NCI-H1694 (cell line): ENCODE measurements around the gene TRIM52.

Experiments used
- DNase-seq: peaks from one replicate; lab custom pipeline; 2025; lab: John Stamatoyannopoulos, UW

Gene TRIM52

GRCh38 chr5:181258576-181258975, 2.4 kb downstream of the TRIM52 start:
- DNase-seq: no peak

DNA sequence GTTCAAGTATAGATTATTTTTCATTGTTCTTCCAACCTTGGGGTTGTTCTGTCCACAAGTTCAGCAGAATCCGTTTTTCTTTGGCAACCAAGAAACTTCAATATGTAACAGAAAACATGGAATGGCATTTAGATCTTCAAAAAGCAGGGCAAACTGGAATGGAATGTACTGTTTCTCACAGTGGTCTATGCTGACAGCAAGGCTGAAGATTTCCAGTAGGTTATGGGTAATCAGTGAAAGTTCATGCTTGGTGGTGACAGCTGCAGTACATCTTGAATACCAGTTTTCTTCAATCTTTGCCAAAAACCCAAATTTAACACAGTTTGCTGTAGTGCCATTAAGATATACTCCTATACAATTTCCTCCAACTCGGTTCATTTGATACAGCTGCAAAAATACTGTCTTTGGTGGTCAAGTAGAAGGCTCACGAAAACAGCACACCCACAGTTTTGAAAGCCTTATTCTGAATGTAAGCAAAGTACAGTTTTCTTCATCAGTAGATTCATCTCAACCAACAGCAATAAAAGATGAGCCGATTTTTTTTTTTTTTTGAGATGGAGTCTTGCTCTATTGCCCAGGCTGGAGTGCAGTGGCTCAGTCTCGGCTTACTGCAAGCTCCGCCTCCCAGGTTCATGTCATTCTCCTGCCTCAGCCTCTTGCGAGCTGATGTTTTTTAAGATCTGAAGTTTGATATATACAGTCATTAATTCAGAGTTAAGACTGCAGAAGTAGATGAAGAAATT, 4.9 kb downstream of the TRIM52 start:
- DNase-seq: no peak

- DNase-seq: no peak
Measured at GRCh38 chr5:181255276-181255675, 5.7 kb downstream of the TRIM52 start.

DNA sequence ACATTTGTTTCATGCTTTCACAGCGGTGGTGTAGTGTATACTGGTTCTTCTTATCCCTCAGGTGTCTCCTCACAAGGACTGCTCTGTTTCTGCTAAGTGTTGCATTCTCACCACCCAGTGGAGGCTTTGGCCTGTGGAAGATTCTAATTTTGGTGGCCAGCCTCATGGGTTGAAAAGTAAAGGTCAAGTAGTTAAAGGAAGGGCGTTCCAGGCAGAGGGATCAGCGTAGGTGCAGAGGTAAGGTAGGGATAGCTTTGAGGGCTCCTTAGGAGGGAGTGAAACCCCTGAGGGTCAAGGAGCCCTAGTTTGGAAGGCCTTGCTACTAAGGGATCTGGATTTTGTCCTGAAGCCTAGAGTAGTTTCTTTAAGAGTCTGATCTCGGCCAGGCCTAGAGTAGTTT, 12.7 kb downstream of the TRIM52 start:
- no peak for DNase-seq

DNA sequence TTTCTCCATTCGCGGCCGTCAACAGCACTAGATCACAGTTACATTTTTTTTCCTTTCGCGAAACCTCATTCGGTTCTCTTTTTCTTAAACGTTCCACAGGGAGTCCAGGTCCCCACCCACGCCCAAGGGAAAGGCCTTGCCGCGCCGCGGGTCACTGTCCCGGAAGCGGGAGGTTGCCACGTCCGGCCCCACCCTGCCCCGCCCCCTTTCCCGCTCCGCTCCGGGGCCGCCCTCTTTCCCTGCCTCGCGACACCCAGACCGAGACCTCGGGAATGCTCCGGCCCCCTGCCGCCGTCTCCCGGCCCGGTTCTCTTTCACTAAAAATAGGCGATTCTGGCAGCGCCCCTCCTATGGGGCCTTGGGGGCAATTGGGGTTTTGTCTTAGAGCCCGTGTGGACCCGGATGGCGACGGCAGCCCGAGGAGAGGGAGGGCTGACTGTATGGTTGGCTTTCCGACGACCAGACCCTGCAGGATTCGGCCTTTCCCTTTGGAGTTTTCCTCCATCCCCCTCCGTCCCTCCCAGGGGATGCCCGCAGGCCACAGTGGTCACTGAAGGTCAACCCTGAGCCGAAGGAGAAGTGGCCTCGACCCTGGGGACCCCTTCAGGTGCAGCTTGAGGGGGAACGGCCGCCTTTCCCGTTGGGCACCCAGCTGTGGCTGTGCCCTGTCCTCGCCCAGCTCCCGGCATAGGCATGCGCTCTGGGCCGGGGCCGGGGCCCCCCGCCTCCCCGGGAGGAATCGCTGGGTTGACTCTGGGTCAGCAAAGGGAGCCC, 14.5 kb downstream of the TRIM52 start:
- DNase-seq: no peak

- no peak for DNase-seq
Measured at GRCh38 chr5:181245427-181246275, 15.3 kb downstream of the TRIM52 start.

DNA sequence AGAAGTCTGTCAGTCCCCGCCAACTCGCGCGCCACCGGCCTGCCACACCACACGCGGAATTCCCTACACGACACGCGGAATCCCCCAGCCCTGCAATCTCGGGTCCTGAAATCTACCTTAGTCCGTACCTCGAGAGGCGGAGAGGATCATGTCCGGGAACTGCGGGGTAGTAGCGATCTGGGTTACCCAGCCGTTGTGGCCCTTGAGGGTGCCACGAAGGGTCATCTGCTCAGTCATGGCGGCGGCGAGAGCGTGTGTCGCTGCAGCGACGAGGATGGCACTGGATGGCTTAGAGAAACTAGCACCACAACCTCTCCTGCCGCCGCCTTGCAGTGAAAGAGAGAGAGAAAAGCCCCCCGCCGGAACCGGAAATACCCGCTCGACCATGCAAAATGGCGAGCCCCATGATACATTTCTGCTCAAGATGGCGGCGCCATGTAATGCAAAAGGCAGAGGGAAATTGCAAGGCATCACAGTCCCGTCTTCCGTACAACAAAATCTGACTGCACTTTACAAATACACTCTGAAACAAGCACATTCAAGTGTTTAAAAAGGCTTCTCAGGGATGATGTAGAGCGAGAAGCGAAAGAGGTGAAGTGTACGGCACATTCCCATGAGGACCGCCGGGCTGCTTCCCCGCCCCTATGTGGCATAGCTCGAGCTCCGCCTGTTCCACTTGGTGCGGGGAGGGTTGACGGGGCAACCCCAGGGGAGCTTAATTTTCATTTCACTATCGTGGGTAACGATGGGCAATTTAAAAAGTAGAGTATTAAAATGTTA, 17.2 kb downstream of the TRIM52 start, which contains the start of gene RACK1:
Gene RACK1, minus strand, starts transcription at position 343 of the 780 bp plus-strand sequence. Its CDS starts 106 bp downstream, at position 237.
- no peak for DNase-seq

- no peak for DNase-seq
Measured at GRCh38 chr5:181243018-181243563, 17.9 kb downstream of the TRIM52 start.

DNA sequence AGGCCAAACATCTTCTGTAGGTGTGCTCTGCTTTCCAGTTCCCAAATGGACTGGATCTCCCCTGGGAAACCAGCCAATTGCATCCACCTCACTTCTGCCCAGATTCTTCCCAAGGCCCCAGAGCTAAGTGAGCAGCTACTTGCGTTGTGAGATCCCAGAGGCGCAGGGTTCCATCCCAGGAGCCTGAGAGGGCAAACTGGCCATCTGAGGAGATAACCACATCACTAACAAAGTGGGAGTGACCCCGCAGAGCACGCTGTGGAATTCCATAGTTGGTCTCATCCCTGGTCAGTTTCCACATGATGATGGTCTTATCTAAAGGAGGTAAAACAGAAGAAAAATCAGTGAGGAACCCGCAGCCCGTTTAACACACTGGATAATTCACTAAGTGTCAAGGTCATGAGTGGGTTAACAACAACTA, 18.9 kb downstream of the TRIM52 start:
- DNase-seq: no peak

DNA sequence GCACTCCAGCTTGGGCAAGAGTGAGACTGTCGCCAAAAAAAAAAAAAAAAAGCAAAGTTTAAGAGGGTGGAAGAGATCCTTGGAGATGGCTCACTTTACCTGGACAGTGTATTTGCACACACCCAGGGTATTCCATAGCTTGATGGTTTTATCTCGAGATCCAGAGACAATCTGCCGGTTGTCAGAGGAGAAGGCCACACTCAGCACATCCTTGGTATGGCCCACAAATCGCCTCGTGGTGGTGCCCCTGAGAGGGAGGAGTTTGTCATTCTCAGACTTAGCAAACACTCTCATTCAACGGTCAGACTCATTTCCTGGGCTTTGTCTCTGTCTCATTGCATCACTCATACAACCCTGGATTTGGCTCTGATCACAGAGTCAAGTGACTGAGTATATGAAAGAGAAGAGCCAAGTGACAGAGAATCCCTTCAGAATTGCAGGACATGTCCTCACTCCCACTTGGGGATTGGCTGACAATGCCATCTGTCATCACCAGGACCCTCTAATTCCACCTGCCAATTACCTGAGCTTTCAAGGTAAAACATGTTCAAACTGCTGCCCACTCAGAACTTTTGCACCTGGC, 19.5 kb downstream of the TRIM52 start:
- DNase-seq: no peak

GRCh38 chr5:181239062-181239663, 21.8 kb downstream of the TRIM52 start:
- DNase-seq: no peak

DNA sequence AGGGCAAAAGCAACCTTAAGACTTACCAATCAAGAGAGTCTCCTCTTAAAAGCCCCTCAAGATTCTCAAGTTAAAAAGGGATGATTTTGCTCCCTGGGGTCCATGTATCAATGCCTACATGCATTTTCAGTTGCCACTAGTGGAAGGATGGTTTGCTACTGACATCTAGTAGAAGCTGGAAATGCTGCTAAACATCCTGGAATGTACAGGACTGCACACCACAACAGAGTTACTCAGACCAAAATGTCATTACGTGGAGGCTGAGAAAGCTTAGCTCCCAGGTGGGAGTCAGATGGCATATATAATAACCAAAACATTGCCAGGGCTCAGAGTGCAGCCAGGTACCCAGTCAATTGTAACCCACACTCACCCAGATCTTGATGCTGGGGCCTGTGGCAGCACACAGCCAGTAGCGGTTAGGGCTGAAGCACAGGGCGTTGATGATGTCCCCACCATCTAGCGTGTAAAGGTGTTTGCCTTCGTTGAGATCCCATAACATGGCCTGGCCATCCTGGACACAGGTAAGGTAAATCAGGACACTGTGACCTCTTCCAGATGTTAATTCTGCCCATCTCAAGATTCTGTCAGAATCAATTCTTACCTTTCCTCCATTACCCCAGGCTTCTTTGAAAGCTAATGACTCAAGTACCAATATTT, 23.1 kb downstream of the TRIM52 start:
- no peak for DNase-seq

DNA sequence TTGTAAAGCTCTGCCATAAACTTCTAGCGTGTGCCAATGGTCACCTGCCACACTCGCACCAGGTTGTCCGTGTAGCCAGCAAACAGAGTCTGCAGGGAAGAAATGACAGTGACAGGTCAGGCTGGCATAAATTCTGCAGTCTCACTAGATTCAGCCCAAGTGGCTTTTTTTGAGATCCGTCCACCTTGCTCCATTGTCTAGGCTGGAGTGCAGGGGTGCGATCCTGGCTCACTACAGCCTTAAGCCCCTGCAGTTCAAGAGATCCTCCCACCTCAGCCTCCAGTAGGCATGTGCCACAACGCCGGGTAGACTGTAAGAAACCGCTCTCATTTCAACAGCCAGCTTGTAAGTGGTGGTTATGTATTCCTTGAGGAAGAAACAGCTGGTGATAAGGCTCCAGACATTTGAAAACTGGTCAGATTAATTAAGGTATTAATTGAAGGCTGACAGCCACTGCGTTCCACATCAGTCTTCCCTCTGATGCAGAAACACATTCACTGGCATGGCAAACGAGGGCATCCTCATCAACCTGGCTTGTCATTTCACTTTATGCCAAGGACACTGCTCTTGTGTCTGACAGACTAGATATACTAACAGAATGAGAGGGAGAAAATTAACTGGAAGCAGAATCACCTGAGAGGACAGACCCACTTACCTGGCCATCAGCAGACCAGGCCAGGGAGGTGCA, 23.8 kb downstream of the TRIM52 start:
- DNase-seq: no peak

GRCh38 chr5:181236471-181236870, 24.5 kb downstream of the TRIM52 start:
- DNase-seq: no peak

GRCh38 chr5:181235689-181236366, 25.1 kb downstream of the TRIM52 start:
- no peak for DNase-seq

DNA sequence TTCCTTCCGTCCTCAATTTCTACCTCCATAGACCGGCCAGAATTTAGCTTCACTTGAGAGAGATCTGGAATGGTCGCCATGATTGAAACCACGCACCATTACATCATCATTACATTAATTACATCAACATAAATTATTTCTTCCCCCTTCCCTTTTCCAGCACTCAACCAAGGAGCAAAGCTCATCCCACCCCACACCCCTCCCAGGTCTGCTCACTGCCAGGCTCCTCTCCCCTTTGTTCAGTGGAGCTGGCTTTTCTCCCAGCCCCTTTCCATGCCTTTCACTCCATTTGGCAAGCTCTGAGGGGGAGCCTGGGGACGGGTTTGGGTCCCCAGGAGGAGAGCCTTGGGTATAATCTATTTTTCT, 25.6 kb downstream of the TRIM52 start:
- DNase-seq: no peak

- DNase-seq: no peak
Measured at GRCh38 chr5:181234455-181235306, 26.3 kb downstream of the TRIM52 start.
